Pons (tissue), 1 donor: ENCODE data around the gene BCL2L2.
A peak's percentile ranks its signal among the peaks of the same experiment; 100 is the strongest.
"Not testable (repeated sequence)": the region's sequence is repeated elsewhere in the genome, so short reads cannot be mapped to it uniquely, and the experiment has no call there.

Source experiments
- DNase-seq: peaks from one replicate; pipeline ENCODE4 v3.0.0-alpha.2; 2016; ENCODE audit warnings: low spot score

The BCL2L2 gene

DNA sequence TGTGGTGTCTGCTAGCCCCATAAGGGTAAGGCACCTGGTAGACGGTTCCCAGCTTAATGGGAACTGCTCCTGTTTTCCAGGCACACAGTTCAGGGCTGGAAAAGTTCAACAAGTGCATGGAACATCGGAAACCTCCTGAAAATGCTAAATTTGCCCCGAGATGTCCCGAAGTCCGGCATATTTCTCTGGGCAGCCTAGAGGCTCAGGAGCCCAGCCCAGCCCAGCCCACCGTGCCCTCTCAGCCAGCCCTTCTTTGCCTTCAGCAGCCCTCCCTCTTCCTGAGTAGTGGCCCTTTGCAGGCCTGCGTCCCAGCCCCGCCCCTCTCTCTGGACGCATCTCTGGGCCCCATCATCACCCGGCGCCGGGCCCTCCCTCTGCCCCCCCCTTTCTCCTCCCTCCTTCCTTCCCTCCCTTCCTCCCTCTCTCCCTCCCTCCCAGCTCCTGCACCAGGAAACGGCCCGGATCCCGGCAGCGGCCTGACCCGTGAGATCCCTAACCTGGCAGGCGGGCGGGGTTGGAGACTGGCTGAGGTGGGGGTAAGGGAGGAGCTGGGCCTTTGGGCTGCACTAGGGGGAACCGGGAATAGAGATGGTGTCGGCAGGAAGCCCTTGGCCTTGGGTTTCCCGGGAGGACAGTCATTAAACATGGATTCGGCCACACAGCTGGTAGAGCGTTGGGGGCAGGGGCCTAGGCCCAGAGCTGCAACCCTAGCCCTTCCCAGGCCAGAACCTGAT lies at the start of gene BCL2L2:
BCL2L2 (plus strand) TSS at position 422 of the 734 bp plus-strand sequence. CDS start 935 bp downstream, outside the sequence.
- DNase-seq = peak; percentile 86

DNA sequence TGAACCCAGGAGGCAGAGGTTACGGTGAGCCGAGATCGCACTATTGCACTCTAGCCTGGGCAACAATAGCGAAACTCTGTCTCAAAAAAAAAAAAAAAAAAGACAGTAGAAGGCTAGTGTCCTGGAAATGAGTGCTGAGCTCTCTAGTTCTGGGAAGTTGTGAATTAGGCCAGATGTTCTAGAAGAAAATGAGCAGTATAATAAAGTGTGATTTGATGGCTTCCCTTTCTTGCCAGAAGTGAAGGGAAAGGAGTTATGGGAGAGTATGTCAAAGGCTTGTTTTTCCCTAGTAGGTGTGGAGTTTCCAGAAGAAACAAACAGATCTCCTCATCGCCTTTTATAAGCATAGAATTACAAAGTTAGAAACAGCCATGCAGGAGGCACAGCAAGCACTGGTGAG lies 48.4 kb upstream of the BCL2L2 start:
- no peak for DNase-seq

- DNase-seq = no peak
These were observed 47.2 kb upstream of the BCL2L2 start for GRCh38 chr14:23259426-23259825.

GRCh38 chr14:23260849-23261248 lies 45.8 kb upstream of the BCL2L2 start:
- not testable (repeated sequence) for DNase-seq

GRCh38 chr14:23269193-23269592 lies 37.4 kb upstream of the BCL2L2 start:
- no peak for DNase-seq

GRCh38 chr14:23275412-23275811 lies 31.2 kb upstream of the BCL2L2 start:
- DNase-seq = no peak

GRCh38 chr14:23277189-23277588 lies 29.4 kb upstream of the BCL2L2 start:
- DNase-seq = no peak

DNA sequence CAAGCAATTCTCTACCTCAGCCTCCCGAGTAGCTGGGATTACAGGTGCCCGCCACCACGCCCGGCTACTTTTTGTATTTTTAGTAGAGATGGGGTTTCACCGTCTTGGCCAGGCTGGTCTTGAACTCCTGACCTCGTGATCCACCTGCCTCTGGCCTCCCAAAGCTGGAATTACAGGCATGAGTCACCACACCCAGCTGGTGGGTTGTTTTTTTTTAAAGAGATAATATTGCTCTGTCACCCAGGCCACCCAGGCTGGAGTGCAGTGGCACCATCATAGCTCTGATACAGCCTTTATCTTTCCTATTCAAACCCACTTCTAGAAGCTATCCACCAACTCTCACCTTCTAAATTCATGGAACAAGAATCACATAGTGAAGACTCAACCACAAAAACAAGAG lies 28.7 kb upstream of the BCL2L2 start:
- DNase-seq = not testable (repeated sequence)

GRCh38 chr14:23281247-23281646 lies 25.4 kb upstream of the BCL2L2 start:
- no peak for DNase-seq

DNA sequence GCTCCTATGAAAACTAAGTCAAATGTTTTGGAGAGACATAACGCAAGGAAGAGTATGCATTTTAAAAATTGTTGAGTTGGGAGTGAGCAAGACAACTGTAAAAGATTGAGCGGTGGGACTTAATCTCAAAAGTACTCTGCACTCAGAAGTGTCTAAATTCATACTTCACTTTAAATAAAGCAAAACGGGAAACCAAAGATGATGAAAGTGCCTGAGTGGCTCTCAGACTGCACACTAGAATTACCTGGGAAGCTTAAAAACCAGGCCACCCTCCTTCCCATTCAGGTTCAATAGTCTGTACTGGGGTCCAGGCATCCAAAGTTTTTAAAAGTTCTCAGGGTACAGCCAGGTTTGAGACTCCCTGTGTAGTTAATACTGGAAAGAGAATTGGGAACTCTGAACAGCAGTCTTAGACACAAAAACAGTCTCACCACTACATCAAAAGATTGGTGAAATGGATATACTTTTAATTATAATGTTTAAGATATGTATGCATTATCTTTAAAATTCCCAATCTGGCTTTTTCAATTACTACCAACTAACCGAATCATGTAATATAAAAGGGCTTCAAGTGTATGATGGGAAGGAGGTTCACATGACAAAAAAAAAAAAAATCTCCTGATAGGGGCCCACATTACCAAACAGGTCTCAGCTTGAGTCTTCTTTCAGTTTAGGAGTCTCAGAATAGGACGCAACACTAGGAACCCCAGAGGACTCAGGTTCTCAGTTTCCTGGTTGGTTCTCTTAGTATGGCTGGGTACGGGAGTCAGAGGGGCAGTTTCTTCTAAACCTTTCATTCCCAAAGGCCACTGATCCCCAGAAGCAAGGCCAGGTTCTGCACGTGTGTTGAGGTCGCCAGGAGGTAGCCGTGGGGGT lies 21.7 kb upstream of the BCL2L2 start:
- peak; percentile 37 for DNase-seq

DNA sequence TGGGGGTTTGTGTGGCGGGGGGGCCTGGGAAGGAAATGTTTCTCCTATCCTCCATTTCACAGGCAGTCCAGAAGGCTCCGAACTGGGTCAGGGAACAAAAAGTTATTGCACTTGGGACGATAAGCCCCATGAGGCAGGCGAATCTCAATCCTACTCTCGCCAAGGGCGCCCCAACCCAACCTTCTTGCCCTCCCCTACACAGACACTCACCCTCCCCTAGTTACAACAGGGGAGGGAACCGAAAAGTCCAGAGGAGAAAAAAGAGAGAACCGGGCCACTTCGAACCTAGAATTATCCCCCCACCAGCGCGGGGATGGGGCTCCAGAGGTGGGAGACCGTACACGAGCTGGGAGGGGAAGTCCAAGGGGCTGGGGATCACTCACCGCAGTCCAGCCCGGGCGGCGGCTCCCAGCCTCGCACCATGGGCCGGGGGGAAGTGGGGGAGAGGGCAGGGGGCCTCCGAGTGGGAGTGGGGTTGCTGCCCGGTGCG lies 21.1 kb upstream of the BCL2L2 start:
- peak; percentile 42 for DNase-seq

GRCh38 chr14:23286020-23286901 lies 20.4 kb upstream of the BCL2L2 start, which contains the start of gene HOMEZ:
Gene HOMEZ (minus strand): TSS chr14:23286132. CDS start chr14:23285952, 180 bp downstream.
- DNase-seq = peak; percentile 98

DNA sequence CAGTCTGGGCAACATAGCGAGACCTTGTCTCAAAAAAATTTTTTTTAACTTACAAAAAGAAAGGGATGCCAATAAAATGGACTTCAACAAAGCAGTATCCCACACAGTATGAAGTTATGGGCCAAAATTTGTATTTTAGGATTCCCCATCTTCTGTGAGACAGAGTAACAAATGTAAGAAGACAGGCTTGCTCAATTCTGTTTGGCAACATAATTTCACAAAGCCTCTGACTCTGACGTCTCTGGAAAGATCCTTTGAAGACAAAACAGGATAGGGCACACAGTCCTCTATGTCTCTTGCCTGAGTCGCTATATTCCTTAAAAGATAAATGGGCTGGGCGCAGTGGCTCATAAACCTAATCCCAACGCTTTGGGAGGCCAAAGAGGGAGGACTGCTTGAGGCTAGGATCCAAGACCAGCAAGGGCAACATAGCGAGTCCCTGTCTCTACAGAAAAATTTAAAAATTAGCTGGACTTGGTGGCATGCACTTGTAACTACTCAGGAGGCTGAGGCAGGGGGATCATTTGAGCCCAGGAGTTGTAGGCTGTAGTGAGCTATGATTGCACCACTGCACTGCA lies 19.6 kb upstream of the BCL2L2 start:
- DNase-seq = no peak

DNA sequence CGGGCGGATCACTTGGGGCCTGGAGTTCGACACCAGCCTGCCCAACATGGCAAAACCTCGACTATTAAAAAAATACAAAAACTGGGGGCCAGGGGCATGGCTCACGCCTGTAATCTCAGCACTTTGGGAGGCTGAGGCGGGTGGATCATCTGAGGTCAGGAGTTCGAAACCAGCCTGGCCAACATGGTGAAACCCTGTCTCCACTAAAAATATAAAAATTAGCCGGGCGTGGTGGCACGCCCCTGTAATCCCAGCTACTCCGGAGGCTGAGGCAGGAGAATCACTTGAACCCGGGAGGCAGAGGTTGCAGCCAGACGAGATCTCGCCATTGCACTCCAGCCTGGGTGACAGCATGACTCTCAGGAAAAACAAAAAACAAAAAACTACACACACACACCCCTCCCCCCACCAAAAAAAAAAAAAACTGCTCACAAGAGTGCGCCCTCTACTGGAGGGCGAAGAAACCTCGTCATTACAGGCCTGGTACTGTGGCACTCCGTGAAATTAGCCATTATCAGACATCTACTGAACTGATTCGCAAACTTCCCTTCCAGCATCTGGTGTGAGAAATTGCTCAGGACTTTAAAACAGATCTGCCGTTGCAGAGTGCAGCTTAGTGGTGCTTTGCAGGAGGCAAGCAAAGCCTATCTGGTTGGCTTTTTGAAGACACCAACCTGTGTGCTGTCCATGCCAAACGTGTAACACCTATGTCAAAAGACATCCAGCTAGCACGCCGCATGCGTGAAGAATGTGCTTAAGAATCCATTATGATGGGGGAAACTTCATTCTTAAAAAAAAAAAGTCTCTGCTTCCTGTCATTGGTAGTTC lies 11.7 kb upstream of the BCL2L2 start:
- DNase-seq = peak; percentile 76

DNA sequence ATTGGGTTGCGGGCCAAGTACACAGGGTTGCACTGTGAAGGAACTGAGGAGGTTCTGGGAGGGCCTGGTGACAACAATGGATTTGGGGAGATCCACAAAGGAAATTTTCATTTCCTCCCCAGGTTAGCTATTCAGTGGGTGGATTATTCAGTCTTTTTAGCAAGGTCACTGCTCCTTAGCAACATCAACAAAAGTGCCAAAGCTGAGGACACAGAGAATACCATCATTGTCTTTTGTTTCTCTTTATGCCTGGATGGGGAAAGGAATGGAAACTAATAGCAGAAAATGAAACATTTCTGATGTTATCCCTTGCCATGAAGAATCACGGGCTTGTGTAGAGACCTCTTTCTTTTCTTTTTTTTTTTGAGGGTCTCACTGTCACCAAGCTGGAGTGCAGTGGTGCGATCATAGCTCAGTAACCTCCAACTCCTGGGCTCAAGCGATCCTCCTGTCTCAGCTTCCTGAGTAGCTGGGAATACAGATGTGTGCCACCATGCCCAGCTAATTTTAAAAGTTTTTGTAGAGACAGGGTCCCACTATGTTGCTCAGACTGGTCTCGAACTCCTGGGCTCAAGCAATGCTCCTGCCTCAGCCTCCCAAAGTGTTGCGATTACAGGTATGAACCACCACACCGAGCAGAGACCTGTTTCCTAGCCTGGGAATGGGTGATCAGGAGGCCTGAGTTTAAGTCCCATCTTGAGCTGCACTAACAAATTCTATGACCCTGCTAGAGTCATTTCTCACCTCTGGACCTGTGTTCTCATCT lies 10.4 kb upstream of the BCL2L2 start:
- peak; percentile 76 for DNase-seq

DNA sequence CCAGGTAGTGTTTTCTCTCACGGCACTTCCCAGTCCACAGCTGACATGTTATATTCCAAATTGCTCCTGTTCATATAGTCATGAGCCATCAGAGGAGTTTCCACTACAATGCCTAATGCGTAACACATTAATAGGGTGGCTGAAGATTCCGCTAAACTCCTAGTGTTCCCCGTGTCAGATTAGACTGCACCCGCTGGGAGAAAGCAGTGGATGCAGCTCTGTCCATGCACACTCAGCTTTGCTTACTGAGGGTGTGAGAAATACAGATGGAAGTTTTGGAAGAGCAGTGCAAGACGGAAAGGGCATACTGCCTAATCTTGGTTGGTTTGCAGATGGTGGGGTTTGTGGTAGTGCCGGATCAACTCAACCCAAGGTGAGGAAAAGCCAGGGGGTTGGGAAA lies 9.5 kb upstream of the BCL2L2 start:
- DNase-seq = no peak

DNA sequence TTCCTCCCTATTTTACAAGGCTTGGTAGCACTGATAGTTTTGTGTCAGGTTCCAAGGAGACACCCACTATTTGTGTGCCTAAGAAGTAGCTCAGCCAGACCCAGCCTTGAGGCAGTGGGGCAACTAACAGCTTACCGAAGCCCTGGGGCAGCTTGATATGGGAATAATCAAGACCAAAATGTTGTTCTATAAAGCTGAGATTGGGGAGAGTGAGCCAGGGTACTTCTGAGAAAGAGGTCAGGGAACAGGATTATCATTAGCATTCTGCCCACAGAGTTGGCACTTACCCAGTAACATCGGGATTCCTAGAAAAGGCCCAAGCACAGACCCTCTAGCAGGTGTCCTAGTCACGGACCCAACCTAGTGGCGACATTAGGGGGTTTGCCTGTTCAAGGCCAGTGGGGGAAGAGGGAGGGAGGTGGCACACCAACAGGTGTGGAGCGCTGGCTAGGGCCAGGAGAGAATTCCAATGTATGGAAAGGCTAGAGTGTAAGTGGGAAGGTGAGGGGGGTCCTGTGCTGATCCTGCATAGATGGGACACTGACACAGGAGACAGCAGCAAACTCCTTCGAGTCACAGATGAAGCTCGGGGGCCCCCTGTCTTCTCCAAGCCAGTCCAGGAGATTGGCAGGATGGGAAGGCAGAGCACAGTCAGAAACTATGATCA lies 8.9 kb upstream of the BCL2L2 start:
- no peak for DNase-seq

GRCh38 chr14:23299211-23299957 lies 7.2 kb upstream of the BCL2L2 start:
- DNase-seq = peak; percentile 90
